NCI-H2227 (cell line): ENCODE results near the gene GNL1.

Experiments
- DNase-seq: peaks from one replicate; lab custom pipeline; 2025; ENCODE audit not compliant: unreplicated experiment; lab: John Stamatoyannopoulos, UW

The GNL1 gene

DNA sequence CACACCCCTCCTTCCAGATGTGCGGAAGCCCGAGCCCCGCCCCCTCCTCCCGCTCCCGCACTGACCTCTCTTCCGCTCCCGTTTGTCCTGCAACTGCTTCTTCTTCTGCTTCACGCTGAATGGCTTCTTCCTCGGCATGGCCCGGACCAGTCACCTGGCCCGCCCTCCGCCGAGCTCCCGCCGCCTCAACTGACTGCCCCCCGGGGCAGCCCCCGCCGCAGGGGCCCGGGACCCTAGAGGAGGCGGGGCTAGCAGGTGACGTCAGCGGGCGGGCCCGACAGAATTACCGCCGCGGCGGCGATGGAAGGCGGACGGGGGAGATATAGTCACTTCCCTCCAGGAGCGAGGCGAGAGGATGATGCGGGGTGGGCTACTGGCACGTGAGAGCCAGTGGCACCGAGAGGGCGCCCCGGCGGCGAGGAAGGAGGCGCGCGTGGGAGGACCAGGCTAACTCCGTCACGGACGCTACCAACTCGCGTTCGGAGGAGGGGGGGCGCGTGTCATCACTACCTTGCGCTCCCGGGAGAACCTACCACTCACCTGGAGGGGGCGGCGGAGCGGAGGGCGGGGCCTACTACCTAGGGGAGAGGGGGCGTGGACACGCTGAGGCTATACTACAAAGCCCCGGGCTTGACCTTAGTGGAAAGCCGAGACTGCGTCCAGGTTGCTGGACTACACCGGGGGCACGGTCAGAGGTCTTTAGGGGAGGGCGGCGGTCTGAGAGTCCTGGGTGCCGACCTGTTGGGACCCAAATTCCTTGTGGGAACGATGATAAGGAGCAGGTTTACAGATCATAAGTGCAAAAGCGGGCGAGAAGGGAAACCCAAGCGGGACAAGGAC, at the start of gene GNL1:
Gene GNL1 (minus strand): TSS at position 424 of the 840 bp plus-strand sequence. CDS start 286 bp downstream, at position 138.
- peak; percentile 96 for DNase-seq

- no peak for DNase-seq
These were observed 47.7 kb upstream of the GNL1 start for GRCh38 chr6:30603961-30604360.

- DNase-seq: no peak
These were observed 45.7 kb upstream of the GNL1 start for GRCh38 chr6:30601815-30602641.

DNA sequence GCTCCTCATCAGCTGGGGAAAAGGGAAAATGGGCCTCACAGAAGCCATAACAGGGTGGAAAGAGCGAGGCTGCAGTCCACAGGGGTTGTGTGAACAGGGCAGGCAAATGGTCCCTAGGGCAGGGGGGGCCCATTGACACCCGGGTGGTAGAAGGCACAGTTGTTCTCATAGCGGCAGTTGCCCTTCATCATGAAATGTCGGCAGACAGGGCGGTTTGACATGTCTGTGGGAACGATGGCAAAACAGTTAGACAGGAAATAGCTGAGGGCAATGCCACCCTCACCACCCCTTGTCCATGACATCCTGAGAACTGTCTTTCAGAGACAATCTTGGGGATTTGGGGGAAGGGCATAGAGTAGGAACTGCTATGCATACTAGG, 45.1 kb upstream of the GNL1 start:
- no peak for DNase-seq

- no peak for DNase-seq
These were observed 44.2 kb upstream of the GNL1 start for GRCh38 chr6:30600451-30600961.

- no peak for DNase-seq
These were observed 43.5 kb upstream of the GNL1 start for GRCh38 chr6:30599625-30600324.

GRCh38 chr6:30598912-30599624, 42.8 kb upstream of the GNL1 start:
- DNase-seq: no peak

- DNase-seq: peak; percentile 87
These were observed 41.2 kb upstream of the GNL1 start for GRCh38 chr6:30597315-30598144.

DNA sequence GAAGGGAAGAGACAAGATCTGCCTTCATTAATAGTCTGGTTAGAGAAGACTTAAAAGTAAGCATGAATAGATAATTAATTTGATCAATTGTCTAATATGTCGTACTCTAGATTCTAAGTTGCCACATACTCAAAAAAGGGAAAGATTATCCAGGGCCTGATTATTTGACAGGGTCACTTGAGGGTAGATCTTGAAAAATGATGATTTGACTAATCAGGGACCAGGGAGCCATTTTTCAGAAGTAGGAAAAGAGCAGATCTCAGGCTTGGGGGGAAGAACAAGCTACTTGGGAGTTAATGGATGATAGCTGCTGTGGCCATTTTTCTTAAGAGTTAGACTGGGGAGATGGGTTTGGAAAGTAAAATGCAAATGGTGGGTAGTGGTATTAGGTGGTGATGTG, 36.0 kb upstream of the GNL1 start:
- no peak for DNase-seq

- no peak for DNase-seq
These were observed 34.7 kb upstream of the GNL1 start for GRCh38 chr6:30591008-30591407.

DNA sequence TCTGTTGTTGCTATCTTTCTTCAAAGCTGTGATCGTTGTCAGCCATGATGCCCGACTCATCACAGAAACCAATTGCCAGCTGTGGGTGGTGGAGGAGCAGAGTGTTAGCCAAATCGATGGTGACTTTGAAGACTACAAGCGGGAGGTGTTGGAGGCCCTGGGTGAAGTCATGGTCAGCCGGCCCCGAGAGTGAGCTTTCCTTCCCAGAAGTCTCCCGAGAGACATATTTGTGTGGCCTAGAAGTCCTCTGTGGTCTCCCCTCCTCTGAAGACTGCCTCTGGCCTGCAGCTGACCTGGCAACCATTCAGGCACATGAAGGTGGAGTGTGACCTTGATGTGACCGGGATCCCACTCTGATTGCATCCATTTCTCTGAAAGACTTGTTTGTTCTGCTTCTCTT, 34.2 kb upstream of the GNL1 start:
- DNase-seq: no peak

DNA sequence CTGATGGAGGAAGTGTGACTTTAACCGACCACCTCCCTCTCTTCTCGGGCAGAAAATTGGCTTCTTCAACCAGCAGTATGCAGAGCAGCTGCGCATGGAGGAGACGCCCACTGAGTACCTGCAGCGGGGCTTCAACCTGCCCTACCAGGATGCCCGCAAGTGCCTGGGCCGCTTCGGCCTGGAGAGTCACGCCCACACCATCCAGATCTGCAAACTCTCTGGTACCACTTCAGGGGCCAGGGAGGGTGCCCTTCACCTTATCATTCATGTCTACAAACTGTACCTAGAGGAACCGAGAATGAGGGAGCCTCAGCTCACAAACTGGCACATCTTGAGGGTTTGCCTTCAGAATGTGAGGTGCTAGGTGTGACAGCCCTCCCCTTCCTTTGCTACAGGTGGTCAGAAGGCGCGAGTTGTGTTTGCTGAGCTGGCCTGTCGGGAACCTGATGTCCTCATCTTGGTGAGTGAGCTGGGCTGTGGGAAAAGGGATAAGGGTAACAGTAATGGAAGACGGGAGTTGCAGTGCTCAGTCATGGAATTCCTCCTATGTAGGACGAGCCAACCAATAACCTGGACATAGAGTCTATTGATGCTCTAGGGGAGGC, 33.6 kb upstream of the GNL1 start:
- DNase-seq: no peak

DNA sequence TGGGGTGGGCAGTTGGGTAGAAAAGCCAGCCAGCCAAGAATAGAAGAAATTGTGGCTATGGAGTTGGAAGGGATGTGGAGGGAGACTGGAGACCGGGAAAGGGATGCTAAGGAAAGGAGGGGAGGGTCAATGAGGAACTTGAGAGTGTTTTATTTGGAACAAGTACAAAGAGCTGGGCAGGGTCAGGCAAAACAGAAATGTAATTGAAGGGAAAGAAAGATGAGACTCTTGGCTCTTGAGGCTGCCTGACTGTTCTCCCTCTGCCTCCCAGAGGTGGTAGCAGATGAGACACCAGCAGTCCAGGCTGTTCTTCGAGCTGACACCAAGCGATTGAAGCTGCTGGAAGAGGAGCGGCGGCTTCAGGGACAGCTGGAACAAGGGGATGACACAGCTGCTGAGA, 27.6 kb upstream of the GNL1 start:
- no peak for DNase-seq

DNA sequence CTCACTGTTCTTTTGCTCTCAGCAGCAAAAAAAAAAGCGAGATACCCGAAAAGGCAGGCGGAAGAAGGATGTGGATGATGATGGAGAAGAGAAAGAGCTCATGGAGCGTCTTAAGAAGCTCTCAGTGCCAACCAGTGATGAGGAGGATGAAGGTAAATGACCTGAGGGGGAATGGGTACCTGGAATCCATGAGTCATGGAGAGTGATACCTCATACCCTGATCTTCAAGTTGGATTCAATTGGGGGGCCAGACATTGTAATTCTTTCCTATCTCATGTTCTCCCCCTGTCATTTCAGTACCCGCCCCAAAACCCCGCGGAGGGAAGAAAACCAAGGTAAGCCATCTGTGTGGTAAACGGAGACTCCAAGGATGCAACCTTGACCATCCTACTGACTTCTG, 21.8 kb upstream of the GNL1 start:
- no peak for DNase-seq

- DNase-seq: no peak
These were observed 16.8 kb upstream of the GNL1 start for GRCh38 chr6:30573113-30573512.

GRCh38 chr6:30572148-30572547, 15.9 kb upstream of the GNL1 start:
- DNase-seq: no peak

DNA sequence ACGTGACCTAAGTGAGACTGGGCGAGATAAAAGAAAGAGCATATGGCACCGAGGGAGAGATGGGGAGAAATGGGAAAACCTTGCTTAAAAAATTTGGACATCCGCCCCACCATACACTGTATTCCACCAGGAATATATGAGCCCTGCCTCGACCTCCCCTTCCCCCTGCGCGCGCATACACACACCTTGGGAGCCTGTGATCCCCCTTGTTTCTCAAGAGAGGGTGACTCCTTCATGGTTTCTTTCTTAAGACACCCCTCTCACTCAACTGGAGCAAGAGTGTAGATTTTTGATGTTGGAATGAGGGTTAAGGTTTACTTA, 15.4 kb upstream of the GNL1 start:
- DNase-seq: no peak

DNA sequence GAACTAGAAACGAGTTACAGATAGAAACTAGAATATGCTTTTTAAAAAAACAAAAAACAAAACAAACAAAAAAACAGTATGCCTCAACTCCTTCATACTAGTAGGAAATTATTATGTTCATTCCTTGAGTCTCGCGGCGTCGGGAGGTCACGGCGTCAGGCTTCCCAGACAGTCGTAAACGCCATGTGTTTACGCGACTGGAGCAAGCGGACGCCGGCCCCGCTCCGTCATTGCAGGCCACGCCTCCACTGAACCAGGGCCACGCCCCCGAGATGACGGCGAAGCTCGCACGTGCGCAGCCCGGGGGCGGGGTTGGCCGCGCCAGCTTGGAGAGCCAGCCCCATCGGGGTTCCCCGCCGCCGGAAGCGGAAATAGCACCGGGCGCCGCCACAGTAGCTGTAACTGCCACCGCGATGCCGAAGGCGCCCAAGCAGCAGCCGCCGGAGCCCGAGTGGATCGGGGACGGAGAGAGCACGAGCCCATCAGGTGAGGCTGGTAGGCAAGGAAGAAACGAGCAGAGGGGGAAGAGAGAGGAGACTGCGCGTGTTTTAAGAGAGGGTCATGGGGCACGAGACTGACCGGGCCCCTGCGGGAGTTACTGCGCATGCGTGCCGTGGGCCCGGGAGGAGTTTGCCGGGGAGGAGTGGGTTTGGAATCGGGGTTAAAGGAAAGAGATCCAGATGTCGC, 14.9 kb upstream of the GNL1 start, which contains the start of gene ABCF1:
Gene ABCF1 (plus strand): TSS at position 368 of the 687 bp plus-strand sequence. CDS start 46 bp downstream, at position 414.
- DNase-seq: peak; percentile 99

- DNase-seq: no peak
These were observed 14.4 kb upstream of the GNL1 start for GRCh38 chr6:30570740-30571074.
